Stimulated activated naive CD4-positive, alpha-beta T cell (primary cell): ENCODE measurements around the gene GALNT2.

ENCODE experiments used
- DNase-seq, 6 experiments: peaks; one replicate each; lab custom pipeline; 2025; lab: John Stamatoyannopoulos, UW

Gene GALNT2

GRCh38 chr1:230259621-230260020 is 192.6 kb downstream of the GALNT2 start:
- no peak for DNase-seq

GRCh38 chr1:230260831-230261230 is 193.8 kb downstream of the GALNT2 start:
- no peak for DNase-seq

- no peak for DNase-seq
These were observed 195.1 kb downstream of the GALNT2 start for GRCh38 chr1:230261928-230262650.

GRCh38 chr1:230262867-230263567 is 196.0 kb downstream of the GALNT2 start:
- DNase-seq, result no peak

- DNase-seq, result no peak
These were observed 196.6 kb downstream of the GALNT2 start for GRCh38 chr1:230263568-230264195.

- no peak for DNase-seq
These were observed 197.3 kb downstream of the GALNT2 start for GRCh38 chr1:230264342-230264741.

- no peak for DNase-seq
These were observed 198.4 kb downstream of the GALNT2 start for GRCh38 chr1:230265200-230266115.

GRCh38 chr1:230266456-230266855 is 199.4 kb downstream of the GALNT2 start:
- DNase-seq, result no peak

- no peak for DNase-seq
These were observed 200.5 kb downstream of the GALNT2 start for GRCh38 chr1:230267338-230268065.

- DNase-seq, result no peak
These were observed 201.5 kb downstream of the GALNT2 start for GRCh38 chr1:230268371-230269170.

- DNase-seq, result no peak
These were observed 203.1 kb downstream of the GALNT2 start for GRCh38 chr1:230270185-230270558.

- peak in 1 of 6 experiments; percentile 3 for DNase-seq
These were observed 203.7 kb downstream of the GALNT2 start for GRCh38 chr1:230270559-230271281.

- no peak for DNase-seq
These were observed 204.4 kb downstream of the GALNT2 start for GRCh38 chr1:230271300-230272035.

GRCh38 chr1:230272557-230272956 is 205.5 kb downstream of the GALNT2 start:
- no peak for DNase-seq

- DNase-seq, result no peak
These were observed 206.2 kb downstream of the GALNT2 start for GRCh38 chr1:230273141-230273710.

GRCh38 chr1:230274254-230274653 is 207.2 kb downstream of the GALNT2 start:
- no peak for DNase-seq

GRCh38 chr1:230276401-230276800 is 209.4 kb downstream of the GALNT2 start:
- no peak for DNase-seq

- no peak for DNase-seq
These were observed 210.4 kb downstream of the GALNT2 start for GRCh38 chr1:230277201-230278025.
